ENCODE data around the gene CSNK1G3.
A peak's percentile ranks its signal among the peaks of the same experiment; 100 is the strongest.

CSNK1G3 gene

DNA sequence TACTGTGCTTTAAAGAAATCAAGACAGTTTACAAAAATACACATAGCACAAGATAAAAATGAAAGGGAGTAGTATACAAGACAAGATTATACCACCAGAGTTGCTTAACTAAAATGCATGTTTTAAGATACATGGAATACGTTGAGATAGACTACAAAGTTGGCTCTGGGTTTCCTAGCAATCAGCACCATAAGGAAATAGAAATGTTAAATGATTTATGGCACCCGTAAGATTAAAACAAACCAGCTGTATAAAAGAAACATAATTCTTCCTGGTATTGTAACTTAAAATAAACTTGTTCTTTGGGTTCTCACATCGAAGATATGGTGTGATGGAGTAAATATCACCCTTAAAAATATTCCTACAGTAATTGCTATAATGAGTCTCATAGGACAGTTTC lies 9.9 kb upstream of the CSNK1G3 start:
- no peak overlapping the region for H3K27ac ChIP-seq
- TF ChIP-seq, protein P1, sequence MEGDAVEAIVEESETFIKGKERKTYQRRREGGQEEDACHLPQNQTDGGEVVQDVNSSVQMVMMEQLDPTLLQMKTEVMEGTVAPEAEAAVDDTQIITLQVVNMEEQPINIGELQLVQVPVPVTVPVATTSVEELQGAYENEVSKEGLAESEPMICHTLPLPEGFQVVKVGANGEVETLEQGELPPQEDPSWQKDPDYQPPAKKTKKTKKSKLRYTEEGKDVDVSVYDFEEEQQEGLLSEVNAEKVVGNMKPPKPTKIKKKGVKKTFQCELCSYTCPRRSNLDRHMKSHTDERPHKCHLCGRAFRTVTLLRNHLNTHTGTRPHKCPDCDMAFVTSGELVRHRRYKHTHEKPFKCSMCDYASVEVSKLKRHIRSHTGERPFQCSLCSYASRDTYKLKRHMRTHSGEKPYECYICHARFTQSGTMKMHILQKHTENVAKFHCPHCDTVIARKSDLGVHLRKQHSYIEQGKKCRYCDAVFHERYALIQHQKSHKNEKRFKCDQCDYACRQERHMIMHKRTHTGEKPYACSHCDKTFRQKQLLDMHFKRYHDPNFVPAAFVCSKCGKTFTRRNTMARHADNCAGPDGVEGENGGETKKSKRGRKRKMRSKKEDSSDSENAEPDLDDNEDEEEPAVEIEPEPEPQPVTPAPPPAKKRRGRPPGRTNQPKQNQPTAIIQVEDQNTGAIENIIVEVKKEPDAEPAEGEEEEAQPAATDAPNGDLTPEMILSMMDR (IDR thresholded peaks at IDR 0.05), result no peak
- TF ChIP-seq ZFX (IDR thresholded peaks at IDR 0.05; ENCODE audit: borderline replicate concordance), result no peak

DNA sequence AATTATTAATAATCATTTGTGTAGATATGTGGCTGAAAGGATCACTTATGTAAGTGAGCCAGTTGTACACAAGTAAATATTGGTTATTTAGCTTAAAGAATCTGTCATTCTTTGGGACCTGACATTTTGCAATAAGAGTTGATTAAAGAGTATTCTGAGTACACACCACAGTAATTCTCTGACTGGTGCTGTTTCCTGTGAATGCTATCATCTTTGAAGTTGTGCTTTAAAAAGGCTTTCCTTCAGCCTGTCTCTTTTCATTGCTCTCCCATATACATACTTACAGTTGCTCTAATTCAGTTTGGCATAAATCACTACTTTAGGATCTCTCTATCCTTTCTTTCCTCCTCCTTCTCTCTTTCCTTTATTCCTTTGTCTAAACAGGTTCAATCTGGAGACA lies 8.7 kb upstream of the CSNK1G3 start:
- no peak for TF ChIP-seq ZFX (IDR thresholded peaks at IDR 0.05; ENCODE audit: borderline replicate concordance)
- TF ChIP-seq, protein P1 (IDR thresholded peaks at IDR 0.05), result no peak
- H3K27ac ChIP-seq, result no peak overlapping the region

DNA sequence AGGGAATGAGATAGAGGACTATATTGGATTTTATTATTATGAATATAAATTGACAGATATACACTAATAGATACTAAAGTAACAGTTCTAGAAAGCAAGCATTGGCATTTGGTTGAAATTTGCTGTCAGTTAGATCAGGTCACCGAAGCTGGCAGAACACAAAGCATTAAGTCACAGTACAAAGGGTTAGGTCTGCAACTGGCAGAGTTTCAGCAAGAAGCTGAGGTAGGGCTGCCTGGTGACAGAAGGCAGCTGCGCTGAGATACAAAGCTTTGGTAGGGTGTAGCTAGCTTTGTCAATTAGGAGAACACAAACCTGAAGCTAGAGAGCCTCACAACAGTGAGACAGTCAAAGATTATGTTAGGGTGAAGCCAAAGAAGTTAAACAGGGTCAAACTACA lies 6.3 kb upstream of the CSNK1G3 start:
- no peak overlapping the region for H3K27ac ChIP-seq
- TF ChIP-seq, protein P1 (IDR thresholded peaks at IDR 0.05), result no peak
- no peak for TF ChIP-seq ZFX (IDR thresholded peaks at IDR 0.05; ENCODE audit: borderline replicate concordance)

GRCh38 chr5:123508441-123508840 lies 3.5 kb upstream of the CSNK1G3 start:
- no peak overlapping the region for H3K27ac ChIP-seq
- TF ChIP-seq ZFX (IDR thresholded peaks at IDR 0.05; ENCODE audit: borderline replicate concordance), result no peak
- TF ChIP-seq, protein P1 (IDR thresholded peaks at IDR 0.05), result no peak

DNA sequence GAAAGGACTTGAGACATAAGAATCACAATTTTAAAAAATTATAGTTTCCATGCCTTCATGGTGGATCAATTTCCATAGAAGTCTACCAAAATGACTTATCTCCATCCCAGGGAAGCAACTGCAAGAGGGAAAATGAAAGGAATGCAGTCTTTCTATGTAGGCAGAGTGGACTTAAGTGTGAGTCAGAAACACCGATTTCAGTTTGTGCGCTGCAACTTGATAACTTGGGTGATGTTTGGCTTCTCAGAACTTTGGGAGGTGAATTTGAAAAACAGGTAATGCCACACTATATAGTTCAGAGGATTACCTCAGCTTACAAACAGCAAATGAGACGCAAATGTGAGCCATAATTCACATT lies 708 bp upstream of the CSNK1G3 start:
- H3K27ac ChIP-seq, result peak overlapping the region; percentile 90

DNA sequence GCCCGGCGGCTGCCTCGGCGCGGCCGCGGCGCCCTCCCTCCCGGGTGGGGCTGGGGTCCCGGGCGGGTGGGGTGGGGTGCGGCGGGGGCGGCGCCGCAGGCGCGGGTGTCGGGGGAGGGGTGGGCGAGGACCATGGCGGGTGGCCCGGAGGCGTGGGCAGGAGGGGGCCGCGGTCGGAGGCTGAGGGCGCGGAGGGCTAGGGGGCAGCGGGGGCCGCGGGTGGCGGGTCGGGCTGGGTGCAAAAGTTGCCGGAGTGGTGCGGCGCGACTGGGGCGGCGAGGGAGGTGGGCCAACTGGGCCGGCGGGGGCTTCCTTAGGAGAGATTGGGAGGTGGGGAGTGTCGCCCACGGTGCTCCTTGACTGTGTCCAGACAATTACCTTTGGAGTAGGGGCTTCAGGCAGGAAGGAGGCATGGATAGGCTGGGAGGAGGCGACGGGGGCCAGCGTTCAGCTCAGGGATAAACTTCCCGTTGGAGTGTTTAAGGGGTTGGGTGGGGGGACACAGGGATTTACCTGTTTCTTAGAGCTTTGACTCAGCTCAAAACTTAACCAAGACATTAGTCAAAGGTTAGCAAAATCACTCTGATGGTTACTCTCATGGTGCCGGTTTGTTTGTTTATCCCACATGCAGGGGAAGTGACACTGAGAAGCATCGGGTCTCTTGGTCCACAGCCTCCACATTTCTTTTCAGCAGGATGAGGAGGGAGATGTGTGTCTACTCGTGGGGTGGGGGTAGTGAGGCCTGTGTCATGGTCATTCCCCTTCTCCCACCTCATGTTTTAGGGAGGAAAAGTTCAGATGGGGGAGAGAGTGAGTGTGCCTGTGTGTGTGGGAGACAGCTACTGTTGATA lies 859 bp downstream of the CSNK1G3 start:
- peak overlapping the region; percentile 90 for H3K27ac ChIP-seq
- TF ChIP-seq, protein P1 (IDR thresholded peaks at IDR 0.05), result no peak
- no peak for TF ChIP-seq ZFX (IDR thresholded peaks at IDR 0.05; ENCODE audit: borderline replicate concordance)

More for the DNA sequence above, 708 bp upstream of the CSNK1G3 start:
- TF ChIP-seq, protein P1 (IDR thresholded peaks at IDR 0.05), result no peak
- TF ChIP-seq ZFX (IDR thresholded peaks at IDR 0.05; ENCODE audit: borderline replicate concordance), result no peak

- H3K27ac ChIP-seq, result no peak overlapping the region
- no peak for TF ChIP-seq ZFX (IDR thresholded peaks at IDR 0.05; ENCODE audit: borderline replicate concordance)
- TF ChIP-seq, protein P1 (IDR thresholded peaks at IDR 0.05), result no peak
Observed at GRCh38 chr5:123514615-123515355, 2.8 kb downstream of the CSNK1G3 start.
